NCI-H2081 treated with DMSO at 0.1 percent for 48 hours (cell line): ENCODE results near the gene IAPP.
"Not testable (repeated sequence)": the region's sequence is repeated elsewhere in the genome, so short reads cannot be mapped to it uniquely, and the experiment has no call there.

ENCODE experiments used
- DNase-seq: peaks from one replicate; lab custom pipeline; 2025; lab: John Stamatoyannopoulos, UW

Gene IAPP

GRCh38 chr12:21372602-21373001, at the start of gene IAPP:
Gene IAPP, plus strand, starts transcription at chr12:21372902. Its CDS starts 450 bp downstream, at chr12:21373352.
- DNase-seq = no peak

- DNase-seq = no peak
Observed at GRCh38 chr12:21323736-21324135, 49.0 kb upstream of the IAPP start.

GRCh38 chr12:21324551-21324950, 48.2 kb upstream of the IAPP start:
- DNase-seq = no peak

DNA sequence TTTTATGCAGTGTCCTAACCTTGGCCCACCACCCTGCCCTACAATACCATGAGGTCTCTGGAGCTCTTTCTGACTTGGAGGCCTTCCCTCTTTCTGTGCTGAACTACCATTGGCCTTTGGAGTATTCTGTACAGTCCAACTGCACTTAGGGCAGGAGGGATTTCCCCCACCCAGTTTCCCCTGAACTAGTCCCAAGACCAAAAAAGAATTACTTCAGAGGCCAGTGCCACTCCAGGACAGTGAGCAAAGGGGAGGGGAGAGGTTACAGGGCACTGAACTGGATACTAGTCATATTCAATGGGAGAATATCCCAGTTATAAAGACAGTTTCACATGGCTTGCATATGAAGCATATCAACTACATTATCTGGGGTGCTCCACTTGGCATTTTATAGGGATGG, 44.1 kb upstream of the IAPP start:
- no peak for DNase-seq

GRCh38 chr12:21330682-21331253, 41.9 kb upstream of the IAPP start:
- no peak for DNase-seq

DNA sequence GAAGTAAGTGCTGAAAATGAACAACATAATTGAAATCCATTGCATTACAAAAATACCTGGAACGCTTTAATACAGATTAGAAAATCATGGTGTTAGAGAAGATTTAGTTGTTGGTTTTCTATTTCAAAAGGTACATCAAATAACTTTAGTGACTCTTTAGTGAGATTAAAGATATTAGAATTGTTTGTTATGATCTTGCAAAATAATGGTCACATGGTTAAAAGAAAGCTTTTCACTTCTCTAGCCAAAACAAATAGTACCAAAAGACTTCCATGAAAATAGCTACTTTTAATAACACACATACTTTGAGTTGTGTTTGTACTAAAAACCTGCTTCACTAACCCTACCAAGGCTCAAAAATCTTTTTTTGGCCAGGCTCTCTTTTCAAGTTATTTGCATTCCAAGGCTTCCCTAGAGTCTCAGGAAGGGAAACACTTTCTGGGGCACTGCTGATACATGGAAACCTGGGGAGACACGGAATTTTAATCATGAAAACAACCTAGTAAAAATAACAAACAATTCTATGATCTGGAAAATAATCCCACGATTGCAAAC, 37.9 kb upstream of the IAPP start, which contains the start of gene SLCO1A2:
SLCO1A2 (minus strand) TSS at position 147 of the 555 bp plus-strand sequence. CDS start 270 bp downstream, outside the sequence.
- DNase-seq = no peak

- DNase-seq = no peak
Observed at GRCh38 chr12:21336656-21337055, 36.0 kb upstream of the IAPP start.

DNA sequence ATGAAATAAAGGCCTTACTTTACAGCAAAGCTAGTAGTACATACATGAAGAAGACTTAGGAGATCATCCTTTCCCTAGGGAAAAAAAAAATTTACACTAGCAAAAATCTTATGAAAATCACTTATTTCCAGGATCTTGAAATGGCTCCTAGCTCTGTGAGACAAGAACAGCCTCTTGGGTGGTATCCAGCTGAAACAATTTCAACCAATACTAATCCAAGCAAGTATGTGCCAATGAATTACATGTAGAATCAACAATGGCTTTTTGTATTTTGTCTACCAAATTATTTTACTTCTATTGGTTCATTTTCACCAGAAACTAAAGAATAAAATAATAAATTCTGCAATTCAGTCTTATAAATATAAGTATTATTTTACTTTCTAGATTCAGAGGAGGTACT, 35.2 kb upstream of the IAPP start:
- DNase-seq = no peak

DNA sequence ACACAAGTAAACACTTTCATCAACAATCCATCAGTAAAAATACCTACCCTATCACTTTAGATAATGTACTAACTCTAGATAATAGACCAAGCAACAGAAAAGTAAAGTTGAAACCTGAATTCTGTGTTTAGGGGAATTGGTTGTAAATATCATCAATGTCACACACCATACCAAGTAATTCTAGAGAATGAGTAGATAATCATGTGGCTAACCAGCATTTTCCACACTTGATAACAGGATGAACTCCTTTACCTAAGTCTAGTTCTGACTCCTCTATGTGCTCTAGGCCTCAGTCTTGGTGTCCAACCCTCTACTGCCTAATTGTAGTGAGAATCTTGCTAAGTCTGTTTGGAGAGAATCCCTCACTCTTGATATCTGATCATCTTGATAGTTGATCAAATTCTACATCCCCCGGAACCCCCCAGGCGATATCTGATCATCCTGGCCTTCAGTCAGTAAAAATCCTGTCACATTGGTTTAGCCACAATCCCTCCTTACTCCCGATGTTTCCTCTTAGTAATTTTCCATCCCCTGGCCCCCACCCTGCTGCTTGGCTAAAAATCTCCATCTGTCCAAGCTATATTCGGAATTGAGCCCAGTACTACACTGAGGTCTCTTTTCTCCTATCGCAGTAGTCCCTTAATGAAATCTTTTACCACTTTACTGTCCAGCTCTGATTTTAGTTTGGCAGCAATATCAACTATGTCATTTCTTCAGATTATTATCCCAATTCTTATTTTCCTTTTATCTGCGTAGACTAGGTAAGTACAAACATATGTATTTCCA, 34.5 kb upstream of the IAPP start:
- no peak for DNase-seq

DNA sequence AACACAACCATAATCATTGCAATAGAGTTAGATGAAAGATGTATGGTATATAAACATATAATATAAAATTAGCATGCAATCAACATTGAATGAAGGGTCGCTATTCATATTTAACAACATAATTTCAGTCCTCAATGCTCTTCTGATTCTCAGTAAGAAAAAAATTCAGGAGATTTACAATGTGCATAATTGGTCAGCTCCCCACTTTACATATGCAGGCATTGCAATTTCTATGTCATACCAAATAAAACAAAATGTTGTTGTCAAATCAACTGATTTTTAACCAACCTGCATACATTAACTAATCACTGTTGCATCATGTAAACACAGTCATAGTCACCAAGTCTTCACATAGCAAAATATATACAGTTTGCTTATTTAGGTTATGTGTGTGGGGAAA, 32.8 kb upstream of the IAPP start:
- no peak for DNase-seq

DNA sequence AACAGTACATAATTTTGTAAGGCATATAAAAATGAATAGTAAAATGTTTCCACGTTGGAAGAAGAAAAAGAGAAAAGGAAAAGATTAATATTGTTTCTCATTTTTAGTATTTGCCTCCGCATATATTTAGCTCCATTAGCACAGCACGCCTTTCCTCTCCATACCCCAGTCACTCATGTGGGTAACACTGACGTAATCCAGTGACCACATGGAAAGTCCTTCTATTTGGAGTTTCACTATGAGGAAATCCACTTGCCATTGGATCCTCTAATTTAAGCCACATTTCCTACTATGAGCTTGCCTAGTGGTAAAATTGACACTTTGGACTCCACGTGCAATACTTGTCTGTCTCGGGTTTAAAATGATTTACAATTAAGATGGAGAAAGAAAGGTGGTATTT, 32.3 kb upstream of the IAPP start:
- no peak for DNase-seq

- no peak for DNase-seq
Observed at GRCh38 chr12:21341769-21342168, 30.9 kb upstream of the IAPP start.

GRCh38 chr12:21343636-21344035, 29.1 kb upstream of the IAPP start:
- no peak for DNase-seq

DNA sequence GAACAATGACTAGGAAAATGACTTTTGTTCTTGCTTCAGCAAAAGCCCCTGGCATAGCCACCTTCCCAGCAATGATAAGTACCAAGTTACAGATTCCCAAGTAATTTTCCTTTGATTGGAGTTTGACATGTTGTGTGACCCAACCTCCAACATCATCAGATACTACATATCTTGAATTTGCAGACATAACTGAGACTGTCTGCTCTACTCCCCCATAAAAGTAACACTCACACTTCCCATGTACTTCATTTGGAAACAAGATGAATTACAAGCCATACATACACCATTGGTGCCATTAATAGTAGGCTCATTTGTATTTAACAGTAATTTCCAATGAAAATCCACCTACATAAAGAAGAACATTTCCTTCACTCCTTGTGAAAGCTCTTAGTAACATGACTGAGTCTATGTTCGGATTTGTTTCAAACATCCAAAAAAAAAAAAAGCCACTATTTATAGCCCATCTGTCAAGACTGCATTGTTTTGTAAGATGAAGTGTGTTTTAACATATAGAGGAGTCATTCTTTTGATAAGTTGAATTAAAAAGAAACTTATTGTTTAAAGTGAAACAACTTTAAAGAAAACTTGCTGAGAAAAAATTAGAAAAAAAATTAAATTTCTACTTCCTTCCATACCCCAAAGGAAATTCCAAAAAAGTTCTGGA, 26.0 kb upstream of the IAPP start:
- DNase-seq = no peak

- peak; percentile 12 for DNase-seq
Observed at GRCh38 chr12:21350975-21351374, 21.7 kb upstream of the IAPP start.

DNA sequence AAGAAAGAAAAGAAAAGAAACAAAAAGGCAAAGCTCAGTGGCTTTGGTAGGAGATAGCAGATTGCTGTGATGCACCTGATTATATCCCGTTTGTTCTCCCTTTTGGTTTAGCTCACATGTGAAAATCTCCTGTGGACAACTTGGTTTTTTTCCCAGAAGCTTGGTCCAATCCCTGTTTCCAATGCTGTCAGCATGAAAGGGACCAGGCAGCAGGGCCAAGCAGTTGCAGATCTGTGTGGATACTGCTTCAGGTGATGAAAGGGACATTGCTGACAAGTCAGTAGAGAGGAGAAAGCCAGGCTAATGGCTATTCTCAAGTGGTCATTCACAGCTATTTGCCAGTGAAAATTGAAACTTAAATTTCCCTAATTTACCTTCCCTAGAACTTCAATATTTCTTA, 19.2 kb upstream of the IAPP start:
- DNase-seq = no peak

- DNase-seq = no peak
Observed at GRCh38 chr12:21353948-21354347, 18.8 kb upstream of the IAPP start.

DNA sequence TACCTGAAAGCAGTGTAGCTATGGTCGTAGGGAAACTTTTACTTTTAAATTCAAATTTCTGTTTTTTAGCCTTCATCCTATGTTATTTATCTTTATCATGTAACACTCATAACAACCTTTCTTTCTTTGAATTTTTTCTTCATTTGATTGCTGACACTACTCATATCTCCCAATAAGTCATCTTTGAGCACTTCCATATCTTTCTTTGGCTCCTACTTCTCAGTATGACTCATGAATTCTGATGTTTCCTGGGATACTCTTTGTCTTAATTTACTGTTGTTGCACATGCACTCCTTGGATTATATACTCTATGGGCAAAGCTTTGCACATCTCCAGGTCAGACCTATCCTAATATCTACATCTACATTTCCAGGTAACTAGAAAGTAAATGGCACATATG, 18.1 kb upstream of the IAPP start:
- no peak for DNase-seq

- not testable (repeated sequence) for DNase-seq
Observed at GRCh38 chr12:21360632-21361031, 12.1 kb upstream of the IAPP start.

GRCh38 chr12:21369141-21369980, 3.3 kb upstream of the IAPP start:
- no peak for DNase-seq

- DNase-seq = no peak
Observed at GRCh38 chr12:21370845-21371449, 1.8 kb upstream of the IAPP start.

- no peak for DNase-seq
Observed at GRCh38 chr12:21379218-21379617, 6.5 kb downstream of the IAPP start.
